Measurements from ENCODE around the gene CD55.

CD55 gene, protein sequence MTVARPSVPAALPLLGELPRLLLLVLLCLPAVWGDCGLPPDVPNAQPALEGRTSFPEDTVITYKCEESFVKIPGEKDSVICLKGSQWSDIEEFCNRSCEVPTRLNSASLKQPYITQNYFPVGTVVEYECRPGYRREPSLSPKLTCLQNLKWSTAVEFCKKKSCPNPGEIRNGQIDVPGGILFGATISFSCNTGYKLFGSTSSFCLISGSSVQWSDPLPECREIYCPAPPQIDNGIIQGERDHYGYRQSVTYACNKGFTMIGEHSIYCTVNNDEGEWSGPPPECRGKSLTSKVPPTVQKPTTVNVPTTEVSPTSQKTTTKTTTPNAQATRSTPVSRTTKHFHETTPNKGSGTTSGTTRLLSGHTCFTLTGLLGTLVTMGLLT

GRCh38 chr1:207321079-207321789, at the start of gene CD55:
Gene CD55 (plus strand): TSS chr1:207321678. CDS start chr1:207321766, 88 bp downstream.
- DNase-seq (ENCODE audit: low read depth in 2 of 2) = peak; percentile 86 to 96

GRCh38 chr1:207274882-207275281, 46.6 kb upstream of the CD55 start:
- no peak for DNase-seq (ENCODE audit: low read depth in 2 of 2)

DNA sequence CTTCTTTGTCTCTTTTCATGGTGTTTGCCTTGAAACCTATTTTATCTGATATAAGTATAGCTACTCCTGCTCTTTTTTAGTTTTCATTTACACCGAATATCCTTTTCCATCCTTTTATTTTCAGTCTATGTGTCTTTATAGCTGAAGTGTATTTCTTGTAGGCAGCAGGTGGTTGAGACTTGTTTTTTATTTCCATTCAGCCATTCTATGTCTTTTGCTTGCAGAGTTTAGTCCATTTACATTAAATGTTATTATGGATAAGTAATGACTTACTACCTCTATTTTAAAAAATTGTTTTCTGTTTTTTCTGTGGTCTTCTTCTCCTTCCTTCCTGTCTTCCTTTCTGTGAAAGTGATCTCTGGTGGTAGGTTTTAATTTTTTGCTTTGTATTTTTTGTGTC, 45.0 kb upstream of the CD55 start:
- DNase-seq (ENCODE audit: low read depth in 2 of 2) = no peak

- no peak for DNase-seq (ENCODE audit: low read depth in 2 of 2)
Measured at GRCh38 chr1:207277241-207277640, 44.2 kb upstream of the CD55 start.

DNA sequence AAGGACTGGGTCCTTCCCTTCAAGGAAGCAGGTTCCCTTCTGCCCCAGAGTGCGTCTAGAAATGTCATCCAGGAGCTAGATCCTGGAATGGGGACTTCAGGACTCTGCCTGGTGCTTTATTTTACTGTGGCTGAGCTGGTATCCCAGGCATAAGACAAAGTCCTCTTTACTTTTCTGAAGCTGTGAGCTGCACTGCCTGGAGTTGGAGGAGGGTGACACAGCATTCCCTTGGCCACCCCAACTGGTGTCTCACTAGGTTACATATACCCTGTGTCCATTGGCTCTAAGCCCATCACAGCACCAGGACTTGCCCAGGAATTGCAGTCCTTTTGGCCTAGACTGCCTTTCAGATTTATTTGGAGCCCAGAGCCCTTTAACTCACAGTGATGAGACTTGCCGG, 41.8 kb upstream of the CD55 start:
- no peak for DNase-seq (ENCODE audit: low read depth in 2 of 2)

GRCh38 chr1:207280706-207281105, 40.8 kb upstream of the CD55 start:
- DNase-seq (ENCODE audit: low read depth in 2 of 2) = no peak

GRCh38 chr1:207282058-207282457, 39.4 kb upstream of the CD55 start:
- no peak for DNase-seq (ENCODE audit: low read depth in 2 of 2)

GRCh38 chr1:207282496-207283380, 38.7 kb upstream of the CD55 start:
- DNase-seq (ENCODE audit: low read depth in 2 of 2) = no peak

DNA sequence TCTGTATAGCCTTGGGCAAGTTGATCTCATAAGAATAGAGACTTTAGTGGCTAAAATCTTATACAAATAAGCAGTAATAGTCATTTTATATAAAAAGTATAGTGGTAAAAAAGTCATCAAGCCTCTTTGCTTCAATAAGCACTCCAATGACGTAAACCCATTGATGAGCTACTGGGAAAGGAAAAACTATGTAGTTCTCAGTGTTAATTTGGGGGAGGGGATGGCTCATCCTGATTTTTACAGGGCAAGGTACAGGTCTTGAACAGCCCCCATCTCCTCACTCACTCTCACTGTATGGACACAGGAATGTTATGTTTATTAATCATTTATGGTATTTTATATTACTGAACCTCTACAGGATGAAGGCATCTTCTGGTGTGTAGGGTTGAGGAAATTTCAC, 38.1 kb upstream of the CD55 start:
- DNase-seq (ENCODE audit: low read depth in 2 of 2) = no peak

DNA sequence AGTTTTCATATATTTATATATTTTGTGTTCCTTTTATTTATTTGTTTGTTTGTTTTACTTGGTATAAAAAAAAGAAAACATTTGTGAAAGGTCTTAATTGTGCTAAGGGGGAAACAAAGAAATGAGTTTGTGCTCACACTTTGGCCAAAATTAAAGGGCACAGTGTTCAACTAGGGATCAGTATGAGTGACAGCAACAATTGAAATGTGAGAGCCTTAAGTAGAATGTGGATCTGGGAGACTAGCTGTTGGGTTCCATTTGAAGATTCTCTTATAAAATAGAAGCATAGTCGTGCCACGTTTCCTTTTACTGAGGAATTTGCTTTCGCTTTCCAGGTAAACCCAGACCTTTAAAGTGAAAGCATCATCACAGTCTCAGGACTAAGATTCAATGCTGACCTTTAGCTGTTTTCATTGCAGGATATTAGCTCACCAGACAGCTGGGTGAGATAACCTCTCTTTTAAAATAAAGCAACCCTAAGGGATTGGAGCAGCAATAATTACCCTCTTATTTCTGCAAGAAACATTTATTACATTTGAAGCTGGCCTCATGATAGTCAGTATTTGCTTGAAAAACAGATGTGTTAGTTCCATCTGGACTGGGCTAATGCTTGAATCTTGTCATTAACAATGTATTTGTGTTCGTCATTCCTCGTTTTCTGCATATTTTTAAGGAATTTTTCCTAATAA, 37.1 kb upstream of the CD55 start:
- no peak for DNase-seq (ENCODE audit: low read depth in 2 of 2)

DNA sequence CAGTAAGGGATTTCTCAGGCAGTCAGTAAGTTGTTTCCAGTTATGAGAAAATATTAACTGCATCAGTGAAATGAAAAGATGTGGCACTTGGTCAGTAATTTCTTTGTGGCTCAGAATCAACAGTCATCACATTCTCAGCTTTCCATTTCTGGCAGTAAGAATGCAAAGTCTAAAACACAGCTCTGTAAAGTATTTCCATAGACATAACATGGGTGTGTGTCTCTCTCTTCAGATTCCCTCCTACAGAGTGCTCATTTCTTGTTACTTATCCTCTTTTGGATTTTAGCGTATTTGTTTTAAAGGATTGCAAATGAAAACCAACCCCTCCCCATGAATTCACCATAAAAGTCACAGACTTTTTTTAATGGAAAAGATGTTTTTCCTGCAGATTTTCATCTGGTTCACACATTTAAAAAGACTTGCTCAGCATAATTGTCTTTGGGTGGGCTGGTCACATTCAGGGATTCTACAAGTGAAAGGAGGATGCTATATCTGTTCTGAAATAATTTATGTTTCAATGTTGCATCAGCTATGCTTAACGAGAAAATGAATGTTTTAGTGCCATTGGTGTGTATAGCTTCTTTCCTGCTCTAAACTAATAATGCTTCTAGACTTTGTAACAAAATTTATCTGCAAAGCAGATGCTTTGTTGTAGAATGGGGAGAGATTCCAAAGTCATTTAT, 34.6 kb upstream of the CD55 start:
- DNase-seq (ENCODE audit: low read depth in 2 of 2) = no peak

- DNase-seq (ENCODE audit: low read depth in 2 of 2) = no peak
Measured at GRCh38 chr1:207288315-207288714, 33.2 kb upstream of the CD55 start.

GRCh38 chr1:207289756-207290155, 31.7 kb upstream of the CD55 start:
- DNase-seq (ENCODE audit: low read depth in 2 of 2) = no peak

- no peak for DNase-seq (ENCODE audit: low read depth in 2 of 2)
Measured at GRCh38 chr1:207291723-207292122, 29.8 kb upstream of the CD55 start.

GRCh38 chr1:207298186-207298585, 23.3 kb upstream of the CD55 start:
- no peak for DNase-seq (ENCODE audit: low read depth in 2 of 2)

GRCh38 chr1:207298636-207299398, 22.7 kb upstream of the CD55 start:
- no peak for DNase-seq (ENCODE audit: low read depth in 2 of 2)

- no peak for DNase-seq (ENCODE audit: low read depth in 2 of 2)
Measured at GRCh38 chr1:207300970-207301369, 20.5 kb upstream of the CD55 start.

- no peak for DNase-seq (ENCODE audit: low read depth in 2 of 2)
Measured at GRCh38 chr1:207302618-207303393, 18.7 kb upstream of the CD55 start.

GRCh38 chr1:207304710-207305488, 16.6 kb upstream of the CD55 start:
- DNase-seq (ENCODE audit: low read depth in 2 of 2) = no peak
